Measurements from ENCODE around the gene PAX9. TPM values are rescaled to one million over a fixed set of nuclear protein-coding genes. Genes with fewer than 3 reads are reported as not detected.

The PAX9 gene
- total RNA-seq, 1 donor from 2014 or later: 4.6 TPM

DNA sequence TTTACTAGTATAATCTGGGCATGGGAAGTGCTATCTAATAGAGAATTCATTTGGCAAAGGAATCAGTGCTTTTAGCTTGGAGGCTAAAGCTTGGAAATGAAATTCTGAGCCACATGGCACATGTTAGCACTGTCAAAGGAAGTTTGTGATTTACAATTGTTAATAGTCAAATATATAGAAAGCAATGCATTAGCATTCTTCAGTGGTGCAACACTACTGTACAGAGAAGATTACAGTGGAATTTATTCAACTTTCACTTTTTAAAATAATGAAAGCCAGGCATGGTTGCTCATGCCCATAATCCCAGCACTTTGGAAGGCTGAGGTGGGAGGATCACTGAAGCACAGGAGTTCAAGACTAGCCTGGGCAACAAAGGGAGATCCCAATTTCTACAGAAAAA lies 45.9 kb downstream of the PAX9 start:
- Mint-ChIP-seq H3K27ac (ENCODE audit: unreplicated experiment) (no peak overlapping the region), H3K9me3 (ENCODE audit: unreplicated experiment) (no peaks in the 10 kb centered on the region), H3K27me3 (ENCODE audit: unreplicated experiment) (peaks cover 18% of the 10 kb centered on the region), H3K36me3 (ENCODE audit: unreplicated experiment) (no peaks in the 10 kb centered on the region), H3K4me3 (ENCODE audit: unreplicated experiment) (no peak overlapping the region), H3K4me1 (ENCODE audit: unreplicated experiment) (no peaks in the 10 kb centered on the region)
- TF ChIP-seq, protein P1, sequence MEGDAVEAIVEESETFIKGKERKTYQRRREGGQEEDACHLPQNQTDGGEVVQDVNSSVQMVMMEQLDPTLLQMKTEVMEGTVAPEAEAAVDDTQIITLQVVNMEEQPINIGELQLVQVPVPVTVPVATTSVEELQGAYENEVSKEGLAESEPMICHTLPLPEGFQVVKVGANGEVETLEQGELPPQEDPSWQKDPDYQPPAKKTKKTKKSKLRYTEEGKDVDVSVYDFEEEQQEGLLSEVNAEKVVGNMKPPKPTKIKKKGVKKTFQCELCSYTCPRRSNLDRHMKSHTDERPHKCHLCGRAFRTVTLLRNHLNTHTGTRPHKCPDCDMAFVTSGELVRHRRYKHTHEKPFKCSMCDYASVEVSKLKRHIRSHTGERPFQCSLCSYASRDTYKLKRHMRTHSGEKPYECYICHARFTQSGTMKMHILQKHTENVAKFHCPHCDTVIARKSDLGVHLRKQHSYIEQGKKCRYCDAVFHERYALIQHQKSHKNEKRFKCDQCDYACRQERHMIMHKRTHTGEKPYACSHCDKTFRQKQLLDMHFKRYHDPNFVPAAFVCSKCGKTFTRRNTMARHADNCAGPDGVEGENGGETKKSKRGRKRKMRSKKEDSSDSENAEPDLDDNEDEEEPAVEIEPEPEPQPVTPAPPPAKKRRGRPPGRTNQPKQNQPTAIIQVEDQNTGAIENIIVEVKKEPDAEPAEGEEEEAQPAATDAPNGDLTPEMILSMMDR (IDR thresholded peaks at IDR 0.05): no peak
- DNase-seq (ENCODE audit: extremely low spot score, unreplicated experiment): no peak

DNA sequence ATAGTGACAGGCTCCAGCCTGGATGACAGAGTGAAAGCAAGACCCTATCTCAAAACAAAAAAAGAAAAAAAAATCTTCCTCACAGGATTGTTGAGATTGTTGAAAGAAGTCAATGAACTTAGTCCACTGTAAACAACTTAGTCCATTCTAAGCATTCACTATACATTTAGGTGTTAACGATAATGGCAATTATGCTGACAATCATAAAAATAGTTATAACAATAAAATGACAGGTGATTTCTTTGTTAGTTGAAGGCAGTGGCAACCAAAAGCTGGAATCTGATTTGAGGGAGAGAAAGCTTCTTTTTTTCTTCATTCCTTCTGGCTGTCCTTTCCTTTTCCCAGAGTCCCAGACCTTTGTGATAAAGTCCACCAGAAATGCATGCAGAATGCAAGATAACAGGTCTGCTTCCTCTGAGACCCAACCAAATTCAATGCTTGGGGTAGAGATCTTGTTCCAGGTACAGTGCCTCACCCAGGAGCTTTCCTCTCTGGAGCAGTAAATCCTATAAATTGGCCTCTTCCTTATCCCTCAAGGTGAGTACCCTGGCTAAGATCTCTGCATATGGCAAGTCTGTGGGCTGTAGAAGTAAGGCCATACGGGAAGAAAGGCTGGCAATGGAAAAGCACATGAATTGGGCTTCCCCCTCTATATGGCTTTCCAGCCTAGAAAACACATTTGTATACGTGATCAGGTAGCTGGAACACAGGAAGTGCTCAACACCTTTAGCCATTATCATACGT lies 52.5 kb downstream of the PAX9 start:
- Mint-ChIP-seq H3K4me1 (ENCODE audit: unreplicated experiment) (no peaks in the 10 kb centered on the region), H3K27ac (ENCODE audit: unreplicated experiment) (no peak overlapping the region), H3K27me3 (ENCODE audit: unreplicated experiment) (peaks cover 25% of the 10 kb centered on the region), H3K9me3 (ENCODE audit: unreplicated experiment) (no peaks in the 10 kb centered on the region), H3K4me3 (ENCODE audit: unreplicated experiment) (no peak overlapping the region), H3K36me3 (ENCODE audit: unreplicated experiment) (no peaks in the 10 kb centered on the region)
- DNase-seq (ENCODE audit: extremely low spot score, unreplicated experiment): no peak
- TF ChIP-seq, protein P1 (IDR thresholded peaks at IDR 0.05): no peak

DNA sequence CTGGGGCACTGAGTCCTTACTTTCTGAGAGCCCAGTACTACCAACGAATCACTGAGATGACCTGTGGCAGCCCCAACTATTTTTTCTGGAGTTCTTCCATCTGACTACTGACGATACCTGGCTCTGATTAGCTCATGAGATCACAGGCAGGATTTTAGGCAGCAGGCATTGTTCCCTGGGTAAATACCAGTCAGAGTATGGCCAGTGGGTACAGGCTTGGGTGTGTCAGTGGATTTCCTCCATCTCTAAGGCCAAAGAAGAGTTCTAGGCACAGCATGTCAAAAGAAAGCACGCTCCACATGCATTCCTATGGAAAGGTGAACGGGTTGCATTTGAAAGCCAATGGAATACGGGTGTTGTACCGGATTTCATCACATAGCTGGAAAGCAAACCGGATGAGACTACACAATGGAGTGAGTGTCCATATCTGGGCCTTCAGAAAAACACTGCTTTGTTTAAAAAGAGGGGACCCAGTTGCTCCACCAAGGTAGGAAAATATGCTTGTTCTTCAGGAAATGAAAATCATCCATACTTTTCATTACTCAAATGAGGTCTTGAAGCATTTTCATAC lies 55.0 kb downstream of the PAX9 start:
- no peaks in the 10 kb centered on the region for H3K36me3 Mint-ChIP-seq (ENCODE audit: unreplicated experiment)
- TF ChIP-seq, protein P1 (IDR thresholded peaks at IDR 0.05): no peak
- DNase-seq (ENCODE audit: extremely low spot score, unreplicated experiment): no peak
- H3K9me3 Mint-ChIP-seq (ENCODE audit: unreplicated experiment): no peaks in the 10 kb centered on the region
- H3K4me1 Mint-ChIP-seq (ENCODE audit: unreplicated experiment): no peaks in the 10 kb centered on the region
- no peak overlapping the region for H3K27ac Mint-ChIP-seq (ENCODE audit: unreplicated experiment)
- peaks cover 26% of the 10 kb centered on the region for H3K27me3 Mint-ChIP-seq (ENCODE audit: unreplicated experiment)
- H3K4me3 Mint-ChIP-seq (ENCODE audit: unreplicated experiment): no peak overlapping the region

DNA sequence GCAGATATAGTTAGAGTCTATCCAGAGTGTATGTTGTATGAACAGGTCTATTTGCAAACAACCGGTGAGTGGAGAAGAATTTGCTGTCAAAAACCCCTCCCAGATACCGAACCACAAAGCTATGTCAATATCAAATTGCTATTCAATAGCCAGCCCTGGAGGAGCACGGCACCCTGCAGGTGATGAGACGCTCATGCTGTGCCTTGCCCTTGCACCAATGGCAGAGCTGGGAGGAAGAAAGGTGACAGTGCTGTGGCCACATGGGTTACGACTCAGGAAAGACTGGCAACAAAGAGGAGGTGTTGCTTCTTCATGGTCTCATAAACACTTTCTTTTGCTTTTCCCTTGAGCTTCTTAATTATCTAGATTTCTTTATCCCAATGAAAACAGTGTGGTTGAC lies 55.7 kb downstream of the PAX9 start:
- Mint-ChIP-seq H3K4me3 (ENCODE audit: unreplicated experiment) (no peak overlapping the region), H3K9me3 (ENCODE audit: unreplicated experiment) (no peaks in the 10 kb centered on the region), H3K4me1 (ENCODE audit: unreplicated experiment) (no peaks in the 10 kb centered on the region), H3K27ac (ENCODE audit: unreplicated experiment) (no peak overlapping the region), H3K36me3 (ENCODE audit: unreplicated experiment) (no peaks in the 10 kb centered on the region), H3K27me3 (ENCODE audit: unreplicated experiment) (peaks cover 22% of the 10 kb centered on the region)
- TF ChIP-seq, protein P1 (IDR thresholded peaks at IDR 0.05): no peak
- DNase-seq (ENCODE audit: extremely low spot score, unreplicated experiment): no peak

DNA sequence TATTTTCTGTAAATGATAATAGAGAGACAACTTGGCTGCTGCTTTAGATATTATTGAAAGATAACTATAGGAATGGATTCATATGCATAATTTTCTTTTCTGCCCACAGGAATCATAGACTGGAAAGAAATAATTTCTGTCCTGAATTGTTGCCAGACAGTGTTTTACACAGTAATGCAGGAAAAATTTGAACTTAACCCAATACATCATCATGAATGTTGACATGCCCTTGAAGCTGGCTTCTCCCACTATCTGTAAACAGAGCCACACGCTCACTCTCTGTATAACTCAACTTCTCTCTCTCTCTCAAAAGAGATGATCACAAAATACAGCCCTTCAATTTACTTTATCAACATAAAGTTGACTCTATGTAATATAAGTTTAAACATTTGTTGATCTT lies 56.6 kb downstream of the PAX9 start:
- H3K36me3 Mint-ChIP-seq (ENCODE audit: unreplicated experiment): no peaks in the 10 kb centered on the region
- H3K4me1 Mint-ChIP-seq (ENCODE audit: unreplicated experiment): no peaks in the 10 kb centered on the region
- TF ChIP-seq, protein P1 (IDR thresholded peaks at IDR 0.05): no peak
- H3K27me3 Mint-ChIP-seq (ENCODE audit: unreplicated experiment): peaks cover 18% of the 10 kb centered on the region
- DNase-seq (ENCODE audit: extremely low spot score, unreplicated experiment): no peak
- H3K9me3 Mint-ChIP-seq (ENCODE audit: unreplicated experiment): no peaks in the 10 kb centered on the region
- H3K4me3 Mint-ChIP-seq (ENCODE audit: unreplicated experiment): no peak overlapping the region
- no peak overlapping the region for H3K27ac Mint-ChIP-seq (ENCODE audit: unreplicated experiment)
